ENCODE results near the gene METRNL. TPM values are rescaled to one million over a fixed set of nuclear protein-coding genes. Genes with fewer than 3 reads are reported as not detected.

The METRNL gene
- total RNA-seq, 1 donor from 2014 or later = 63.3 TPM

DNA sequence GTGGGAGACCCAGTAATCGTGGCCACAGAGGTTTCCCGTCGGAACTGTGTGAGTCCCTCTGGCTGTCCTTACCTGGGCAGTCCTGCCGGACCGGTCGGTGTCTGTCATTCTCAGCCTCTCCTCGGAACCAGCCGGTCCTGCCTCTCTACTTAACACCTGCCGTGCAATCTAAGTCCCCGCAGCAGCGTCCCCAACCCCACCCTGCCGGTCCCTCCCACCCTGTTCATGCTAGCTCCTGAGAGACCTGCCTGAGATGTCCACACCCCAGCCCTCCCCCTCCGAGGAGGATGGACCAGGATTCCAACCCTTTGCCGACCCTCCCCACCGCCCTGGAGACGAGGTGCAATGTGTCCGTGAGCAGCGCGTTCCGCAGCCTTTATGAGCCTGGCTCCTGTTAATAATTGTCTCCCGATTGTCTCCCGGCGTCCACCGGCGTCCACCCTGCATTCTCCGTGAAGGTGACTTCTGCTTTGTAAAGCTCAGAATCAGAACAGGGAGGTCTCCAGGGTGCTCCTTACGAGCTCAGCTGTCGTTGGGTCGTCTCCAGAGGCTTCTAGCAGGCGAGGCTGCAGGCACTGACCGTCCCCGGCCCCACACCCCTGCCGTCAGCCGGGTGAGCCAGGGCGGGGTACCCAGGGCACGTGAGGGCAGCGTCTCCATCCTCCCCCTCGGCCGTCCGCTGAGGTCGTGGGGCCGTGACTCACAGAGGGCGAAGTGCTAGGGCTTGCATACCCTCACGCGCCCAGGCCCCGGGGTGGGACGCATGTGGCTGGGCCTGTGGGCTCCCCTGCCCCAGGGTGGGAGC, 10.1 kb downstream of the METRNL start:
- DNase-seq (ENCODE audit: low read depth, low spot score) = no peak

DNA sequence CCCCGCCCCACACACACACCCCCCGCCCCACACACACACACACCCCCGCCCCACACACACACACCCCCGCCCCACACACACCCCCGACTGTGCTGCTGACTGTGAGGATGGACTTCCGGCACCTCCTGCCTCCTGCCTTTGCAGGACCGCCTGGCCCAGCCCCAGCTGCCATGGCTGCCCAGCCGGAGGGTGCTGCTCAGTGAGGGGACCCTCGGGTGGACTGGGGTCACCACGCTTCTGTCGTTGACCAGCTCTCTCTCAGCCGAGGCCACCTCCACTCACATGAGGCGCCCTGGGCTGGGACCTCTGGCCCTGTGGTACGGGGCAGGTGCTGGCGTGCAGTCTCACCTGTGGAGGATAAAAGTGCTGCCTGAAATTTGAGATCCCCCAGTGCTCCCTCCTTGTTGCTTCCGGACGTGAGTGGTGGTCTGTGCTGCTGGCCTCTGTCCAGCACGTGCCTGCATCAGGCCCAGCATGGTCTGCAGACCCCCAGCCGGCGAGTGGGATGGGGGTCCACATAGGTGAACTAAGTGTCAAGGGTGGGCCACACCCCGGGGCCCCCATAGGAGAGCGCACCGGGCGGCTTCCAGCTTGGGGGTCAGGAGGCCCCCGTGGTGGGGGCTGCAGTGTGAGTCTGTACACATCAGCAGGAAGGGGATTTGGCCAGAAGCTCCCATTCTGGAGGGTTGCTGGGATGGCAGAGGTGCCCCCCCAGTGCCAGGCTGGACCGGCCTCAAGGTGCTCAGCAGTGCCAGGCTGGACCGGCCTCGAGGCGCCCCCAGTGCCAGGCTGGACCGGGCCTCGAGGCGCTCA, 11.2 kb downstream of the METRNL start:
- DNase-seq (ENCODE audit: low read depth, low spot score) = no peak

DNA sequence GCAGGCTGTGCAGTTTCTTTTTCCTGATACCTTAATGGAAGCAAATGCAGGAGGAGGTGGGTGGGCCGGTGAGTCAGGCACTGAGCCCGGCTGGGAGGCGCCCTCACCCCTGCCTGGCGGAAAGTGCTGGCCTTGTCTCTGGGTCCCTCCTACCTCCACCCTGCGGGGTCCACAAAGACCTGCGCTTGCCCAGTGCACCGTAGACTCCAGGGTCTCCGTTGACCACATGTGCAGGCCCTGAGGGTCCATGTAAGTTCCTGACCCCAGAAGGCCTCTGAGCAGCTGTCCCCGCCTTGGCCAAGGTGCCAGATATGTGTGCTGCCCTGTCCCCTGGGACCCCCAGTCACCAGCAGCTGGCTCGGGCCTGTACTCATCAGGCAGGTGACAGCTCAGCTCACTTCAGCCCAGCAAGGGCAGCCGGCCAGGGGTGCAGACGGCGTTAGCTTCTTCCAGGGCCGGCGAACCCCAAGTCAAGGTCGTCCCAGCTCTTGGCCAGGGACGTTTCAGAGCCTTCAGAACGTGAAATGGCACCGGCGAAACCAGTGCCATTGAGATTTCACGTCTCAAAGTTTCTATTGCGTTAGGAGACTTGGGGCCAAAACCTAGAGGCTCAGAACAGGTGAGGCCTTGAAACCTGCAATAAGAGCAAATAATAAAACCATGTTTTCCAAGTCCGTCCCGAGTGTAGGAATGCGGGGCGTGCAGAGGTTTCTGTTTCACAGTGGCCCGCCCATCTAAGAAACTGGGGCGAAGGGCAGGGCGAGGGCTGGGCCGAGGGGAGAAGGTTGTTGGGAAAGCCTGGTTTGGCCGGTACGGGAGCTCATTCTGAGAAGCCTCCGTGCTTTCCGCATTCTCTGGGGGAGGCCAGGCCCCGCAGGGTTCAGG, 12.1 kb downstream of the METRNL start:
- no peak for DNase-seq (ENCODE audit: low read depth, low spot score)

DNA sequence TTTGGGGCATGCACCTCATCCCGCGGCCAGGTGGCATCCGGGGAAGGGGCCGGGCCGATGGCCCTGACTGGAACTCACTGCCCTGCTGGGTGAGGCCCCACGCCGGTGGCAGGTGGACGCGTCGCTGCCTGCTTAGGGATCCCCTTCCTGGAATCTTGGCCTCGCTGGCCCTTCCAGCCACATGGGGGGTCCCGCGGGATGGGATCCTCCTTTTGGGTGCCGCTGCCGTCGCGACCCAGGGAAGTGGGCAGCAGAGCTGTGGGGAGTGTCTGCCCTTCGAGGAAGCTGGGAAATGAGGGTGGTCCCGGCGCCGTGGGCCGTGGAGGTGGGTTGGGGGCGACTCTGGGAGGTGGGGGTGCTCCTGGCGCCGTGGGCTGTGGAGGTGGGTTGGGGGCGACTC, 12.8 kb downstream of the METRNL start:
- no peak for DNase-seq (ENCODE audit: low read depth, low spot score)

- DNase-seq (ENCODE audit: low read depth, low spot score) = no peak
Observed at GRCh38 chr17:83092931-83093330, 13.5 kb downstream of the METRNL start.

- no peak for DNase-seq (ENCODE audit: low read depth, low spot score)
Observed at GRCh38 chr17:83093506-83093905, 14.1 kb downstream of the METRNL start.

DNA sequence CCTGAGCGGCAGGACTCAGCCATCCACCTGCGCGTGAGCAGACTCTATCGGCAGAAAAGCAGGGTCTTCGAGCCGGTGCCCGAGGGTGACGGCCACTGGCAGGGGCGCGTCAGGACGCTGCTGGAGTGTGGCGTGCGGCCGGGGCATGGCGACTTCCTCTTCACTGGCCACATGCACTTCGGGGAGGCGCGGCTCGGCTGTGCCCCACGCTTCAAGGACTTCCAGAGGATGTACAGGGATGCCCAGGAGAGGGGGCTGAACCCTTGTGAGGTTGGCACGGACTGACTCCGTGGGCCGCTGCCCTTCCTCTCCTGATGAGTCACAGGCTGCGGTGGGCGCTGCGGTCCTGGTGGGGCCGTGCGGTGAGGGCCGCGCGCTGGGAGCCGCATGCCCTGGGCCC, 14.9 kb downstream of the METRNL start:
- DNase-seq (ENCODE audit: low read depth, low spot score) = no peak

DNA sequence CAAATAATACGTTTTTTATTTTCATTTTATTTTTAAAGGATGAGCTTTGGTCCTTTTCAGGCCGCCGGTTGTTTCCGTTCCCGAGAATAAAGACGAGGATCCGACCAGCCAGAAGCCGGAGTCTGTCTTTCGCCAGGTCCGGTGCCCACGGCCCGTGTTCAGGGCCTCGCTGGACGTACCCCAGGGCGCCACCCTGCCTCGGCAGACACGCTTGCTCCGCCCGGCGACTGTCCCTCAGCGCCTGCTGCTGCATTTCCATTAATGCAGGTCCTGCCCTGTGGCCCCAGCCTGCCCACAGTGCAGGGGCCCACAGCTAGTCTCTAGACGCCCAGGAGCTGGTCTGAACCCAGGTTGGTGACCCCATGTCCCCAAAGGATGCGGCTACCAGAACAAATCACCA, 15.6 kb downstream of the METRNL start:
- DNase-seq (ENCODE audit: low read depth, low spot score) = no peak

DNA sequence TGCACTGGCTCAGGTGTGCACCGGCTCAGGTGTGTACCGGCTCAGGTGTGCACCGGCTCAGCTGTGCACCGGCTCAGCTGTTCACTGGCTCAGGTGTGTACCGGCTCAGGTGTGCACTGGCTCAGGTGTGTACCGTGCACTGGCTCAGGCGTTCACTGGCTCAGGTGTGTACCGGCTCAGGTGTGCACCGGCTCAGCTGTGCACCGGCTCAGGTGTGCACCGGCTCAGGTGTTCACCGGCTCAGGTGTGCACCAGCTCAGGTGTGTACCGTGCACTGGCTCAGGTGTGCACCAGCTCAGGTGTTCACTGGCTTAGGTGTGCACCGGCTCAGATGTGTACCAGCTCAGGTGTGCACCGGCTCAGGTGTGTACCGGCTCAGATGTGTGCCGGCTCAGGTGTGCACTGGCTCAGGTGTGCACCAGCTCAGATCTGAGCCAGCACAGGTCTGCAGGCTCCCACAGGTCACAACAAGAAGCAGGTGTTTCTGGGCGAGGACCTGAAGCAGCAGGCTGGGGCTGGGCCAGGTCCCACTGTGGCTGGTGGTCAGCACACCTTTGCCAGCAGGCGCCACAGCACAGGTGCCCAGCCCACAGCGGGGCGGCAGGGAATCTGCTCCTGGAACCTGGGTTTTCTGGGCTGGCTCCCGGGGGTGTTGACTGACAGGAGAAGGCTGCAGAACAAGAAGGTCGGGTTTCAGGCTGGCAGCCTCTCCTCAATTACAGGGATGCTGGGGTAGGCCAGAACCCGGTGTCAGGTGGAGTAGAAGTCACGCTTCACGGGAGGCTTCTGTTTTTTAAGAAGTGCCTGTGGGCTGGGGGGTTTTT, 17.2 kb downstream of the METRNL start:
- no peak for DNase-seq (ENCODE audit: low read depth, low spot score)

DNA sequence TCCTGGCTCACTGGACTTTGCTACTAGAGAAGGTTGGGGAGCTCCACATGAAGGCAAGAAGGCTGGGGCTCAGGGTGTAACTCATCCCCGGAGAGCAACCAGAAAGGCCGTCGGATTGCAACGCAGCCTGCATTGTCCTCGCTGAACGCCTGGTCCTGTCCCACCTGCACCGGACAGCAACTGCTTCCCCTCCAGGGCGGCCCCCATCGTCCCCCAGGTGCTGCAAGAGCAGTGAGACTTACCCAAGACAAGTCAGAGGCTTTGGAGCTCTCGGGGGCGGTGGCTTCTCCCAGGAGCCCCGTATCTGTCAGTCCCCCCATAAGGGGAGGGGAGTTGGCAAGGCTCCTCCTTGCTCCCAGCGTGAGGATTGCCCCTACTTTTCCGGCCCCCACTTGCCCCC, 18.4 kb downstream of the METRNL start:
- DNase-seq (ENCODE audit: low read depth, low spot score) = no peak

DNA sequence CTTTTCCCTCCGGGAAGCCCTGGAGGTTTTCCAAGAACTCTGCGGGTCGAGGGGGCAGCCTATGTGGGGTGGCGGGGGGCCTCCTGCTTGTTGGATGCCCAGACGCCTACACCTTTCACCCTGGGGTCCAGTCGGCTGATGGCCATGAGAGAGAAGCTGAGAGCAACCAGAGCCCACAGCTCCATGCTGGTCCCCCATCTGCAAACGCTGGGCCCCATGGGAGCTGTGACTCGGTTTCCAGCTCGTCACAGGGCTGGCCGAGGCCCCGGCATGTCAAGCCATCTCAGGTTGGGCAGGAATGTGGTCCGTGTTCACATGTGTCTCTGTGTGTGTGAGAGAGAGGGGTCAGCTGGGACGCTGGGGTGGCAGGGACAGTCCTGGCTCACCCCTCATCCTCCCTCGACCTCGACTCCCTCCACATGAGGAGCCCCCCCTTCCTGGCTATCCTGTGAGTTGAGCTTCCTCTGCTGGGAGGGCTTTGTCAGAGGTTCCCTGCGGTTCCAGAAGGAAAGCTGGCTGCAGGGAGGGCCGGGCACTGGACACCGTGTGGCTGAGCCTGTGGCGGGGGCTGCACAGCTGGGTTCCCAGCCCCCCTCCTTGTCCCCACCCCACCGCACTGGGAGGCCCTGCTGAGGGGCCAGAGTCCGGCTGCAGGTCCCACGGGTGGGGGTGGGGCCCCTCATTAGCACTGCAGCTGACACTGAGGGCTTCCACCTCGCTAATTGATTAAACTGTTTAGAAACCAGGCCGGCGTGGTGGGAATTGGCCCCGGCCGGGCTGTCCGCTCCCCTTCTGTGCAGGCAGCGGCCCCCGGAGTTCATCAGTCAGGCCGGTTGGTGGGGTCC, 19.1 kb downstream of the METRNL start:
- no peak for DNase-seq (ENCODE audit: low read depth, low spot score)

- no peak for DNase-seq (ENCODE audit: low read depth, low spot score)
Observed at GRCh38 chr17:83099086-83099555, 19.7 kb downstream of the METRNL start.

DNA sequence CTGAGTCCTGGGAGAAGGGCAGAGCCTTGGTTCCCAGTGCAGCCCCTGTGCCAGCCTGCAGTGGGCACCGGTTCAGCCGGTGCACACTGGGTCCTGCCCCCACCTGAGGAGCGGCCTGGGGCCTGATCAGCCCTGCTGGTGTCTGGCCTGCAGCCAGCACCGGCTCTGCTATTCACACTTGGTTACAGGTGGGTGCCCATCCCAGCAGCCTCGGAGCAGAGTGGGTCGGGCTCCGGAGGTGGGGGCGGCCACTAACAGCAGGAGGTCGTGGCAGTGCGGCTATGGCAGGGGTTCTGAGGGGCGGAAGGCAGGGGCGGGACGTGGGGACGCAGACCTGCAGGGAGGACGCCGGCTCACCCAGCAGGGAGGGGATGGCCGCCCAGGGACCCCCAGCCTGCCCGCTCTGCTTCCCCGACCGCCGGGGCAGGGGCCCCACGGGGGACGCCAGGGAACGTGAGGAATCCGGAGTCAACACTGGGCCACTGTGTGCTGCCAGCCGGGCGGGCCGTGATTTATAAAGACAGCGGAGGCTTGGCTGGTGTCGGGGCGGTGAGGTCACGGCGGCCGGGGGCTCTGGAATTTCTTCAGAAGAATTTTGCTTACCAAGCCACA, 20.3 kb downstream of the METRNL start:
- DNase-seq (ENCODE audit: low read depth, low spot score) = no peak

DNA sequence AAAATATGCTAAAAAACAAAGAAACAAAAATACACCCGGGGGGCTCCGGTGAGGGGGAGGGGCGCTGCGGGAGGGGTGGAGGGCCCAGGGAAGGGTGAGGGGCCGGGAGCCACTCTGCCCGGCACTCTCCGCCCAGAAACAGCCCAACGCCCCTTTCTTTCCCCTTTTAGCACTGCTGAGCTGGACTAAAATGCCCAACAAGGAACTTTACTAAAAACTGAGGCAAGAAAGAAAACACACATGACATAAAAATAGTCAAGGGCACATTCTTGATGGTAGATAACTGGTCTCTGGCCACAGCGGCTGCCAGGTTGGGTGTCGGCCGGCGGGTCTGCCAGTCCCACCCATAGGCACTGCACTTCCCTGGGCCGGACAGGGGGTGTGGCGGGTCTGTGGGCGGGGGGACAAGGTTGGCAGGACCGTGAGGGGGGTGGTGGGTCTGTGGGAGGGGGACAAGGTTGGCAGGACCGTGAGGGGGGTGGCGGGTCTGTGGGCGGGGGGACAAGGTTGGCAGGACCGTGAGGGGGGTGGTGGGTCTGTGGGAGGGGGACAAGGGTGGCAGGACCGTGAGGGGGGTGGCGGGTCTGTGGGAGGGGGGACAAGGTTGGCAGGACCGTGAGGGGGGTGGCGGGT, 20.9 kb downstream of the METRNL start:
- DNase-seq (ENCODE audit: low read depth, low spot score) = no peak

DNA sequence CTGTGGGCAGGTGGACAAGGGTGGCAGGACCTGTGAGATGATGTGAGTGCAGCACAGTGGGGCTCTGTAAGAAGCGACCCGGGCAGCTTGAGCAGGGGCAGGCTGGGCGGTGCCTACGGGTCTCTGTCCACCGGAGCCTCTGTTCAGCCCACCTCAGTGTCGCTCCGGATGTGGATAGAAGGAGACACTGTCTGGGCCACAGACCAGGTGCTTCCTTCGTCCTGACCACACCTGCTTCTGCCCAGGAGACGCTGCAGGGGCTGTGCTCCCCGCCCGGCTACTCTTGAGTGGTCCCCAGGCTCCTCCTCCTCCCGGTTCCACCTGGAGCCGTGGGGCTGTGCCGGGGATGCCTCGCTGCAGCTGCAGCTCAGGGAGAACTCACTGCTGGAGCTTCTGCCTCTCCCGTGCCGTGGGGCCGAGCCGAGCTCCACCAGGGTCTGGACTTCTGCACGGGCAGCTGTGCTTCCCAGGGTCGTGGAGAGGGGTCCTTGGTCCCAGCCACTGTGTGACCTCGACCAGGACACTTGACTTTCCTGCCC, 21.5 kb downstream of the METRNL start:
- DNase-seq (ENCODE audit: low read depth, low spot score) = no peak

- DNase-seq (ENCODE audit: low read depth, low spot score) = no peak
Observed at GRCh38 chr17:83101805-83102480, 22.5 kb downstream of the METRNL start.

DNA sequence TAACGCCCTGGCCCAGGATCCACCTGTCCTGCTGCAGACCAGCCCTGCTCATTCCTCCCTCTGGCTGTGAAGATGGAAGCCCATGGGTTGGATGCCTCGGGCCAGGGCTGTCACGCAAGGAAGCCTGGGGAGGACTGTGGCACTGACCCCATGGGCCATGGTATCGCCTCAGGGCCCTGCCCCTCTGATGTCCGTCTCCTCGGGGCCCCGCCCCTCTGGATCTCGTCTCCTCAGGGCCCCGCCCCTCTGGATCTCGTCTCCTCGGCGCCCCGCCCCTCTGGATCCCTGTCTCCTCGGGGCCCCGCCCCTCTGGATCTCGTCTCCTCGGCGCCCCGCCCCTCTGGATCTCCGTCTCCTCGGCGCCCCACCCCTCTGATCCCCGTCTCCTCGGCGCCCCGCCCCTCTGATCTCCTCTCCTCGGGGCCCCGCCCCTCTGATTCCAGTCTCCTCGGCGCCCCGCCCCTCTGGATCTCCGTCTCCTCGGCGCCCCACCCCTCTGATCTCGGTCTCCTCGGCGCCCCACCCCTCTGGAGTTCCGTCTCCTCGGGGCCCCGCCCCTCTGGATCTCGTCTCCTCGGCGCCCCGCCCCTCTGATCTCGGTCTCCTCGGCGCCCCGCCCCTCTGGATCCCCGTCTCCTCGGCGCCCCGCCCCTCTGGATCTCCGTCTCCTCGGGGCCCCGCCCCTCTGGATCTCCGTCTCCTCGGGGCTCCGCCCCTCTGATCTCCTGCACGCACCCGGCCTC, 24.0 kb downstream of the METRNL start:
- DNase-seq (ENCODE audit: low read depth, low spot score) = no peak

Measured in pulmonary artery endothelial cell (primary cell).